ENCODE measurements around the gene EMC9. TPM values are rescaled to one million over a fixed set of nuclear protein-coding genes. Genes with fewer than 3 reads are reported as not detected.
A peak's percentile ranks its signal among the peaks of the same experiment; 100 is the strongest.

EMC9 gene
- total RNA-seq, 4 donors from 2014 or later, result 7.4 to 38.7 (median 34.0) TPM

GRCh38 chr14:24098927-24099813 is 42.2 kb downstream of the EMC9 start:
- no peak overlapping the region for H3K27ac ChIP-seq
- H3K4me3 ChIP-seq, result no peak overlapping the region
- H3K9me3 ChIP-seq, result no peaks in the 10 kb centered on the region
- H3K36me3 ChIP-seq, result peaks cover 0 to 68% (median 0%) of the 10 kb centered on the region in 3 donors
- H3K27me3 ChIP-seq, result no peaks in the 10 kb centered on the region
- peaks cover 0 to 13% (median 5%) of the 10 kb centered on the region in 4 donors for H3K4me1 ChIP-seq
- peak in 1 of 3 donors; percentile 59 for DNase-seq
- no peak for TF ChIP-seq CTCF (IDR thresholded peaks at IDR 0.05)
- TF ChIP-seq POLR2A (IDR thresholded peaks at IDR 0.05), result no peak

GRCh38 chr14:24098229-24098926 is 43.0 kb downstream of the EMC9 start:
- H3K27ac ChIP-seq, result no peak overlapping the region
- TF ChIP-seq CTCF (IDR thresholded peaks at IDR 0.05), result no peak
- TF ChIP-seq POLR2A (IDR thresholded peaks at IDR 0.05), result peak in 1 of 2 donors; percentile 10
- H3K4me1 ChIP-seq, result peaks cover 4 to 17% (median 8%) of the 10 kb centered on the region in 4 donors

DNA sequence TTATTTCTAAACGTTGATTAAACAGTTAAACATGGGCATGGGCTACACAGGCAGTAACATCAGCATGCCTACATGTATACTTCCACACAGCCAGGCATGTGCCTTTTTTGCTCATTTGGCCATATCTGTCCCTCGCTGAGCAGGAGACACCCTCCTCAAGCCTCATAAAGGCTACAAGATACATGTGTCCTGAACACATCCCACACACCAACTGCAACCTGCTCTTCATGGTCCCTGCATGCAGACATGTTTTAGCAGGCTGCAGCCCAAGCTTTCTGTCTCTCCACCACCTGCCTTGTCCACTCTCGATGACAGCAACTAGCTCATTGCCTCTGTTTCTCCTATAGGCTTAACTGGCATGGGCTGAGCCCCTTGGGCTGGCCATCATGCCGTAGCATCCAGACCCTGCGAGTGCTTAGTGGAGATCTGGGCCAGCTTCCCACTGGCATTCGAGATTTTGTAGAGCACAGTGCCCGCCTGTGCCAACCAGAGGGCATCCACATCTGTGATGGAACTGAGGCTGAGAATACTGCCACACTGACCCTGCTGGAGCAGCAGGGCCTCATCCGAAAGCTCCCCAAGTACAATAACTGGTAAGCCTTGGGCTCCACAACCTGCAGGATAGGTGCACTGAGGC is 44.7 kb downstream of the EMC9 start:
- Histone ChIP-seq H3K27ac (peak overlapping the region in 1 of 4 donors; percentile 15), H3K27me3 (no peaks in the 10 kb centered on the region), H3K9me3 (no peaks in the 10 kb centered on the region), H3K4me1 (peaks cover 7 to 20% (median 11%) of the 10 kb centered on the region in 4 donors), H3K4me3 (peak overlapping the region in 2 of 4 donors; percentile 1 to 72), H3K36me3 (peaks cover 0 to 46% (median 0%) of the 10 kb centered on the region in 3 donors)
- peak in 1 of 3 donors; percentile 42 for DNase-seq
- TF ChIP-seq POLR2A (IDR thresholded peaks at IDR 0.05), result no peak

More at GRCh38 chr14:24098229-24098926, 43.0 kb downstream of the EMC9 start:
- H3K4me3 ChIP-seq, result no peak overlapping the region
- peak in 1 of 3 donors; percentile 43 for DNase-seq
- H3K9me3 ChIP-seq, result no peaks in the 10 kb centered on the region
- H3K27me3 ChIP-seq, result no peaks in the 10 kb centered on the region
- peaks cover 0 to 63% (median 0%) of the 10 kb centered on the region in 3 donors for H3K36me3 ChIP-seq

- Histone ChIP-seq H3K36me3 (peaks cover 0 to 34% (median 0%) of the 10 kb centered on the region in 3 donors), H3K4me3 (peak overlapping the region; percentile 72 to 96 (median 90)), H3K4me1 (peaks cover 7 to 28% (median 15%) of the 10 kb centered on the region in 4 donors), H3K27ac (peak overlapping the region; percentile 94 to 100 (median 98)), H3K27me3 (no peaks in the 10 kb centered on the region), H3K9me3 (no peaks in the 10 kb centered on the region)
- TF ChIP-seq POLR2A (IDR thresholded peaks at IDR 0.05), result peak; percentile 92 to 96
- TF ChIP-seq CTCF (IDR thresholded peaks at IDR 0.05), result no peak
- peak; percentile 84 to 94 (median 94) for DNase-seq
These were observed 45.9 kb downstream of the EMC9 start for GRCh38 chr14:24095271-24096068.

GRCh38 chr14:24094841-24095270 is 46.5 kb downstream of the EMC9 start:
- no peaks in the 10 kb centered on the region for H3K9me3 ChIP-seq
- peak in 2 of 3 donors; percentile 30 to 58 for DNase-seq
- peak overlapping the region; percentile 72 to 96 (median 90) for H3K4me3 ChIP-seq
- H3K27me3 ChIP-seq, result no peaks in the 10 kb centered on the region
- TF ChIP-seq POLR2A (IDR thresholded peaks at IDR 0.05) (no peak), CTCF (IDR thresholded peaks at IDR 0.05) (no peak)
- peaks cover 0 to 28% (median 0%) of the 10 kb centered on the region in 3 donors for H3K36me3 ChIP-seq
- peaks cover 7 to 28% (median 15%) of the 10 kb centered on the region in 4 donors for H3K4me1 ChIP-seq
- peak overlapping the region; percentile 94 to 100 (median 98) for H3K27ac ChIP-seq
